Calu3 (cell line): ENCODE measurements around the gene HOXB5. TPM values are rescaled to one million over a fixed set of nuclear protein-coding genes. Genes with fewer than 3 reads are reported as not detected.

Experiments
- BruUV-seq: library from RNA; stranded (reverse); fragments of 400-500 nt; replicated peaks from 2 replicates; lab custom pipeline; 2021; lab: Mats Ljungman, UMichigan
- CTCF ChIA-PET: fragments of 300-600 bp; sonication (Branson Sonifier 250); formaldehyde crosslinking; loops from one replicate; lab custom pipeline; 2022; ENCODE audit warnings: antibody characterized with exemption; lab: Charles Lee
- DNase-seq: peaks from one replicate; pipeline ENCODE4 v3.0.0; 2022
- H3K27ac Mint-ChIP-seq: one replicate; pipeline ENCODE4 v1.8.0; 2022; ENCODE audit warnings: mixed read lengths; ENCODE audit not compliant: unreplicated experiment
- H3K27me3 Mint-ChIP-seq: one replicate; pipeline ENCODE4 v1.8.0; 2022; ENCODE audit warnings: mixed read lengths; ENCODE audit not compliant: unreplicated experiment
- H3K36me3 Mint-ChIP-seq: one replicate; pipeline ENCODE4 v1.8.0; 2022; ENCODE audit warnings: mild to moderate bottlenecking, moderate library complexity, mixed read lengths; ENCODE audit not compliant: insufficient read depth, unreplicated experiment
- H3K4me1 Mint-ChIP-seq: one replicate; pipeline ENCODE4 v1.8.0; 2022; ENCODE audit warnings: mild to moderate bottlenecking, low read depth, mixed read lengths; ENCODE audit not compliant: unreplicated experiment
- H3K4me3 Mint-ChIP-seq: one replicate; pipeline ENCODE4 v1.8.0; 2022; ENCODE audit warnings: mild to moderate bottlenecking, low read depth, moderate library complexity, mixed read lengths; ENCODE audit not compliant: unreplicated experiment
- H3K9me3 Mint-ChIP-seq: one replicate; pipeline ENCODE4 v1.8.0; 2022; ENCODE audit warnings: low read depth, mixed read lengths; ENCODE audit not compliant: unreplicated experiment
- CTCF ChIP-seq: fragments of 200-600 bp; IDR thresholded peaks from one replicate; pipeline ENCODE4 v1.8.0; 2022; ENCODE audit warnings: antibody characterized with exemption; ENCODE audit not compliant: unreplicated experiment
- intact Hi-C: fragments of 100-400 bp; cut with micrococcal nuclease; formaldehyde crosslinking; loops from one replicate; pipeline ENCODE4 v1.10.0; 2022; ENCODE audit not compliant: unreplicated experiment
- total RNA-seq: library from RNA; stranded (reverse); gene quantifications from 2 replicates; pipeline ENCODE4 v1.2.3, GENCODE V29; 2022

The HOXB5 gene
- total RNA-seq, 1 experiment from 2014 or later = 48.5 TPM

DNA sequence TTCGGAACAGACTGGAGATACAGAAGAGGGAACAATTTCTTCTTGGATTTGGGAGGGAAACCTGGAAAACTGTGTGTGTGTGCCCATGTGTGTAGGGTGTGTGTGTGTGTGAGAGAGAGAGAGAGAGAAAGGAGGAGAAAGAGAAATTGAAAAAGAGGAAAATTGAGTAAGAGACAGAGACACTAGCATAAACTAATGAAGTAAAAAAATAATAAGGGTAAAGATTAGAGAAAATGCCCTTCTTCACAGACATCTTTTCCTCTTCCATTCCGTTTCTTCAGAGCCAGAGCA is 34.8 kb downstream of the HOXB5 start:
- peak overlapping the region; percentile 2 for H3K27ac Mint-ChIP-seq
- peaks cover 94% of the 10 kb centered on the region for H3K4me1 Mint-ChIP-seq
- CTCF ChIA-PET = no interaction called here
- peaks cover 89% of the 10 kb centered on the region for H3K36me3 Mint-ChIP-seq
- intact Hi-C loops = no loop called here
- H3K9me3 Mint-ChIP-seq = no peaks in the 10 kb centered on the region
- DNase-seq = no peak
- peak overlapping the region; percentile 36 for H3K4me3 Mint-ChIP-seq
- BruUV-seq = no TSS peak
- TF ChIP-seq CTCF = no peak
- no peaks in the 10 kb centered on the region for H3K27me3 Mint-ChIP-seq

GRCh38 chr17:48558057-48558830 is 35.3 kb downstream of the HOXB5 start:
- no peaks in the 10 kb centered on the region for H3K9me3 Mint-ChIP-seq
- DNase-seq = no peak
- CTCF ChIA-PET = interaction anchor here (1.1 to 1.5 kb wide), 2 partner anchors 12 to 36 kb away, joined by 3 to 4 read pairs; no protein-coding TSS in a partner anchor
- H3K27me3 Mint-ChIP-seq = no peaks in the 10 kb centered on the region
- no peak for TF ChIP-seq CTCF
- BruUV-seq = no TSS peak
- intact Hi-C loops = no loop called here
- H3K27ac Mint-ChIP-seq = peak overlapping the region; percentile 2
- H3K36me3 Mint-ChIP-seq = peaks cover 89% of the 10 kb centered on the region
- peaks cover 93% of the 10 kb centered on the region for H3K4me1 Mint-ChIP-seq
- H3K4me3 Mint-ChIP-seq = peak overlapping the region; percentile 36

DNA sequence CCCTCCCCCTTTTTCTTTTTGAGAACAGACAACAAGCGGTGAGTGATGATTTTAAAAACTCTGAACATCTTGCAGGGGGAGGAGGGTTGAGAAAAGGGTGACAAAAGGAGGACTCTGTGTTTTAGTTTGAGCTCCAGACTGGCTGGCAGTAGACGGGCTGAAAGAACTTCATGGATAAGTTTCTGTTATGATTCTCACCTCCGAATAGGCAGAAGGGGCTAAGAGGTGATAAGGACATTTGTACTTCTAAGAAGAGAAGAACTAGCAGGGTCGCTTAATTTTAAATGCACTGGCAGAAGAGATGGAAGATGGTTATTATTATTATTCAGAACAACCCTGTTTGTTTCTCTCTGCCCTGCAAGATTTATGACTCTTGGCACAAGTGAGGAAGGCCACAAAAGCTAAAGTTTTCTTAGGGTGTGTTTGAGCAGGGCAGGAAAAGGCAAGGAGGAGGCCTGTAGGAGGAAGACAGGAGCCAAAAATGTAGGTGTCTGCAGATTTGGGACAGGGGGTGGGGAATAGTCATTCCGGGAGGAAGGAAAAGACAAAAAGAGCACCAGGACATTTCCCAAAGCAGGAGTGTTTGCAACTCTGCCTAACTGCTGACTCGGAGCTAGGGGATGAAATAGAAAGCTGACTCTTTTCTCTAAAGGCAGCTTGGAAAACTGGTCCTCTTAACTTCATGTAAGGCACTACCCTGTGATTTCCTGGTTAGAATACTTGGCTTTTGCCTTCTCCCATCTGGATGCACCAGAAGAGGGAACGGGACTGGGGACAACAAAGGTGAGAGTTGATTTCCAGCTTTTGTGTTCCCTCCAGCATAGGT is 36.8 kb downstream of the HOXB5 start:
- CTCF ChIA-PET = interaction anchor here (0.6 to 1.5 kb wide), 8 partner anchors 10 to 56 kb away, joined by 3 to 5 read pairs (median 3); partner anchors contain the start of gene HOXB6
- H3K4me3 Mint-ChIP-seq = peak overlapping the region; percentile 64
- intact Hi-C loops = no loop called here
- TF ChIP-seq CTCF = no peak
- H3K27ac Mint-ChIP-seq = peak overlapping the region; percentile 47
- H3K9me3 Mint-ChIP-seq = no peaks in the 10 kb centered on the region
- H3K36me3 Mint-ChIP-seq = peaks cover 87% of the 10 kb centered on the region
- no TSS peak for BruUV-seq
- H3K4me1 Mint-ChIP-seq = peaks cover 78% of the 10 kb centered on the region
- no peaks in the 10 kb centered on the region for H3K27me3 Mint-ChIP-seq
- no peak for DNase-seq

DNA sequence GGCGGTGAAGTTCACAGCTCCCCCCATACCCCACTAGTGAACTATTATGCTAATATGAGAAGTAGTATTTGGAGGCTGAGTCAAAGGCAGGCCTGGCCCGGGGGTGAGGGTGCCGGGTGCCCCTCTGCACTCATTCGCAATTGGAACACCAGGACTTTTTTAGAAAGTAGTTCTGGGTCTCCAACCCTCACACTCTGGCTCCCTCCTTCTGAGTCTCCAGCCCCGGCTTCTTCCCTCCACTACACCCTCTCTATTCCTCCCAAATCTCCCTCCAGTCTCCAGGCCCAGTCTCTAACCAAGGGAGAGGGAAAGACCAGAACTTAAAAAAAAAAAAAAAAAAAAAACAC is 37.4 kb downstream of the HOXB5 start:
- TF ChIP-seq CTCF = no peak
- H3K4me1 Mint-ChIP-seq = peaks cover 73% of the 10 kb centered on the region
- peaks cover 87% of the 10 kb centered on the region for H3K36me3 Mint-ChIP-seq
- no peak for DNase-seq
- no peaks in the 10 kb centered on the region for H3K27me3 Mint-ChIP-seq
- intact Hi-C loops = no loop called here
- no peaks in the 10 kb centered on the region for H3K9me3 Mint-ChIP-seq
- H3K27ac Mint-ChIP-seq = peak overlapping the region; percentile 47
- BruUV-seq = no TSS peak
- H3K4me3 Mint-ChIP-seq = peak overlapping the region; percentile 64
- CTCF ChIA-PET = interaction anchor here (0.7 to 1.5 kb wide), 8 partner anchors 9 to 57 kb away, joined by 3 to 6 read pairs (median 4); no protein-coding TSS in a partner anchor
